Measurements from ENCODE around the gene KRTAP5-2.

- TF ChIP-seq CTCF (conservative IDR thresholded peaks at IDR 0.05; ENCODE audit: low read depth, low read length) (no peak), EZH2 (IDR thresholded peaks at IDR 0.05; ENCODE audit: low read length, unreplicated experiment) (no peak)
Observed at GRCh38 chr11:1622086-1622485, 24.0 kb upstream of the KRTAP5-2 start, which contains the start of gene KRTAP5-4.

Measured in PC-3 (cell line).